Suppressor macrophage treated with lipopolysaccharide for 4 hours (primary cell): Measurements from ENCODE around the gene BNC2.

Source experiments
- DNase-seq: peaks from one replicate; pipeline ENCODE4 v3.0.0-alpha.2; 2020

The BNC2 gene

GRCh38 chr9:16434526-16434925 lies 435.9 kb downstream of the BNC2 start:
- no peak for DNase-seq

GRCh38 chr9:16433494-16433893 lies 437.0 kb downstream of the BNC2 start:
- no peak for DNase-seq

DNA sequence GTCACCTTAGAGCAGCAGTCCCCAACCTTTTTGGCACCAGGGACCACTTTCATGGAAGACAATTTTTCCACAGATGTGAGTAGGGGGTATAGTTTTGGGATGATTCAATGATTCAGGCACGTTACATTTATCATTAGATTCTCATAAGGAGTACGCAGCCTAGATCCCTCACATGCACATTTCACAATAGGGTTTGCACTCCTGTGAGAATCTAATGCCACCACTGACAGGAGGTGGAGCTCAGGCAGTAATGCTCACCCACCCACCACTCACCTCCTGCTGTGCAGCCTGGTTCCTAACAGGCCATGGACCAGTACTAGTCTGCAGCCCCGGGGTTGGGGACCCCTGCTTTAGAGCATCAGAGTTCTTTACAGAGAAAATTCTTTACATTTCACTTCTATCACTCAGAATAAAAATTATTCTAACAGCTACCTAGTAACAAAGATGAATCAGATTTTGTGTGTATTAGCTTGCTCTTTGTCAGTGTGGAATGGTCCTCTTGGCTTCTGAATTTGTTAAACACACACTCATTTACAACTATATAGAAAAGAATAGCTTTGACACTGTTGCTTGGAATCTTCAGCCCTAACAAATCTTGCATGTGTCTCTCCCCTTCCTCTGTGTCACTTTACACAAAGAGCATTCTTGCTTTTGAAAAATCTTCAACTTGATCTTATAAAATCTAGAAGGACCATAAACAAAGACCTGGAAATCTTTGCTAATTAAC lies 438.6 kb downstream of the BNC2 start:
- no peak for DNase-seq

- no peak for DNase-seq
Measured at GRCh38 chr9:16429671-16430070, 440.8 kb downstream of the BNC2 start.

- no peak for DNase-seq
Measured at GRCh38 chr9:16427873-16428427, 442.5 kb downstream of the BNC2 start.

GRCh38 chr9:16426716-16427115 lies 443.8 kb downstream of the BNC2 start:
- DNase-seq = no peak

GRCh38 chr9:16425562-16426231 lies 444.8 kb downstream of the BNC2 start:
- no peak for DNase-seq

- no peak for DNase-seq
Measured at GRCh38 chr9:16422114-16422513, 448.4 kb downstream of the BNC2 start.

DNA sequence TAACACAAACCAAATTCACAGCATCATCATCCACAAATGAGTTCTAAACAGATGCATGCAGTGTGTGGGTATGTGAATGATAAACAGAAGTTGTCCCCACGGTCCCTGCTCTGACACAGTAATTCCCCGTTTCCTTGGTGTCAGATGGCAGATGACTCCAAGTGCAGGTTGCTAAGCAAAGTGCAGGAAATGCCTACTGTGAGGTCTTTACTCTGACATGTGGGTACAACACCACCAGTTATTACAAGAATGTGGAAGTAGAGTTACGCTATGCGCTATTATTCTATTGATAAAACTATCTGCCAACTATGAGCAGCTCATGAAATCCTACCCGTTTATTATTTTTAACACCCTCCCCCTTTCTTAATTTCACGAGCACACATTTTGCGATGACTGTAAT lies 448.9 kb downstream of the BNC2 start:
- DNase-seq = no peak

GRCh38 chr9:16419124-16419523 lies 451.3 kb downstream of the BNC2 start:
- DNase-seq = no peak

- no peak for DNase-seq
Measured at GRCh38 chr9:16418721-16419120, 451.7 kb downstream of the BNC2 start.

DNA sequence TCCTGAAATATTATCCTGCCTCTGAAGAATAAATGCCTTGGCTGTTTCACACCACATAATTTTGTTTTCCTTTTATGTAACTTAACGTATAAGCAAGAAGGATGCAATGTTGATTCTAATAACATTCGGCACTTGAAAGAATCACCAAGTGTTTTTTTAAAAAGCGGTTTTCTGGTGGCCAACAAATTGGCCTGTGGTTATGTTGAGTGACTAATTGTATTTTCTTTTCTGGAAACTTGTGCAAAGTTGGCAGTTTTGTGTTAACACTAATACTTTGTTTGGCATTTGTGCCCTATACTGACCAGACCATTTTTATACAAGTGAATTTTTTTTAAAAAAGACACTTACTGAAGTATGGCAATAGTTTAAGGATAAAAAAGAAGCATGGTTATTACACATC lies 452.7 kb downstream of the BNC2 start:
- DNase-seq = no peak

DNA sequence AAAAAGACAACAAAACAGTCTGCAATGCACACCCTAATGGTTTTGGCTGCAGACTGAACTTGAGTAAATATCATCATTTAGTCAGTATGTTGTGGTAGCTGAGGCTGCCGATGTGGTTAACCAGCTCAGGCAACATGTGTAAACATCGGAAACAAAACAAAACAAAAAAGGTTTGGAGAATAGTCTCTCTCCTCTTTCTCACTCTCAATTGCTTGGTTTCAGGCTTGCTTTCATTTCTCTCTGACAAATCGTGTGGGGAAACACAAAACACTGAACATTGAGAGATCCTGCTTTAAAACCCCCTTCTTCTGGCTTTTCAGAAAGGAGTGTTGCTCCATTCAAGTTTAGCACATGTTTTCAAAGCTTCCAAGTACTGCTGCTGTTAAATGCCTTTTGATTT lies 453.3 kb downstream of the BNC2 start:
- DNase-seq = no peak

GRCh38 chr9:16414451-16414850 lies 456.0 kb downstream of the BNC2 start:
- DNase-seq = no peak

DNA sequence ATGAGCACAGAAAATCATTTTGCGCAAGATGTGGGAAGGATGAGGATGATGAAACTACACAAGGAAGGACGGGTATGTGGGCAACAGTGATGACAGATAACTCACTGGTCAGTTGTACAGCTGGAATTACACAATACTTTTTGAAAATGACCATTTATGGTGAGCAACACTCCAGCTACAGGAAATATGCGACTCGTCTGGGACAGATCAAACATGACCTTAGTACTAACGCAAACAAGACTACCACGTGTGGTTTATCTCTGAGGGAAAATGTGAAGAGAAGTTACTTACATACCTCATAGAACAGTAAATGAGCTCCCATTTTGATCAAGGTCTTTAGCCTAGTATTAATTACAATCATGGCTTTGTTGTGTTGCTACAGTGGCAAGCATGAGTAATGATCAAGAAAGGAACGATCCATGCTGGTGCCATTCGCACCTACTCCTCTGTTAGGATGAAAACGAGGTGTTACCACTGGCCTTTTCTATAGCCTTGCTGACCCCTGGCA lies 456.9 kb downstream of the BNC2 start:
- DNase-seq = peak; percentile 75

- DNase-seq = no peak
Measured at GRCh38 chr9:16412740-16413139, 457.7 kb downstream of the BNC2 start.

DNA sequence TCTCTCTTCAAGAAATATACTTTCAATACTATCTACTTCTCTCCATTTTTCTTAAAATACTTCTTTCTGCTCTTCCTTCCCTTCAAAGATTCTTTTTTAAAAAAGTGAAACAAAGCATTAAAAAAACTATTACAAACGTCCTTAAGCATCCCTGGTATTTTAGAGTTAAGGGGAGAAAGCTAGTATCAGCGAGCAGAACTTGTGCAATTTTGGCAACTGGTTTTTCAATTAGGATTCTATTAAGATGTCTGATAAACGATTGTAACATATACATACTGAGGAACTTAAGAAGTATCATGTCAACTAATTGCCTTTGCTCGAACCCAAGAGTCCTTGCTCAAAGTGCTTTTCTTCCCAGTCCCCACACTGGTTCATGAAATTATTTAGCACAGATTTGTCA lies 459.2 kb downstream of the BNC2 start:
- no peak for DNase-seq

DNA sequence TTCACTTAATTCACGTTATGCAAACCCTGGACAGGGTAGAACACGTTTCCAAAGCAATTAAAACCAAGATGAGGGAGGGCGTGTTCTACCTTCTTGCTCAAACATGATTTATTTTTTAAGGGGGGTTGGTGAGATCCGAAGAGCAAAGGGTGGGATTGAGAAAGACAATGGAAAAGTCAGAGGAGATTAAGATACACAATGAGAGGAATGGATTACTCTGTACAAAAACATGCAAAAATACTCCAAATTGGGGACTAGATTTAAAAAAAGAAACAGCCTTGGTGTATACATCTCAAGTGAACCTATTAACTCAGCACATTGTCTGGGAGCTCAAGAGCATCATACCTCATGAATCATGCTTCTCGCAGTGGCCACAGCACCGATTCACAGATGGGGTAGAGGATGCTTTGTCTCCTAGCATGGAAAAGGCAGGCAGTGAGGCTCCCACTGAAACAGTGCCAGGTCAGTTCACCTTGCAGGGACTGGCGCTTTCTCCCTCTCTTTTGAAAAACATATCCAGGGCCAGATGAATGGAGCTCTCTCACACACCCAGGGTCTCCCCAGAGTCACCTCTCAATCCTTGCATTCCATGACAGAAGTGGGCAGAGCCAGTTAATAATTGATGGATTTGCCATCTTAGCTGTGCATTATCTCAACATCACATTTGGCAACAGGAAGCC lies 459.7 kb downstream of the BNC2 start:
- DNase-seq = no peak

DNA sequence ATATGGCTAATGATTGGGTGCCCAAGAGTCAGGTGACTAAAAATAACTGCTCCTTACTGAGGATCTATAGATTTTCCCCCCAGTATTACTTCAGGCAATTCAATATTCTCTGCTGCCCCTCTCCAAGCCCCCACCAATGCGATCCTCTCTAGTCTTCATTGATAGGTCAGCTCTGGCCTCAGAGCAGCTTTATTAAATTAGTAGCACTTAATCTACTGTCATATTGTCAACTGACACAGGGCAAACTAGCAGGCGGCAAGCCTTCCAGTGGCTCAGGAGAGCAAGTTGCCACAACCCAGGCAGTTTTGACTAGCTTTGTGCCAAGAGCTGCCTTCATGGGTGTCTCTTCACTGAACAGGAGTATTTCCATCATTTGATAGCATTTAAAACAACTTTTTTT lies 462.9 kb downstream of the BNC2 start:
- no peak for DNase-seq

DNA sequence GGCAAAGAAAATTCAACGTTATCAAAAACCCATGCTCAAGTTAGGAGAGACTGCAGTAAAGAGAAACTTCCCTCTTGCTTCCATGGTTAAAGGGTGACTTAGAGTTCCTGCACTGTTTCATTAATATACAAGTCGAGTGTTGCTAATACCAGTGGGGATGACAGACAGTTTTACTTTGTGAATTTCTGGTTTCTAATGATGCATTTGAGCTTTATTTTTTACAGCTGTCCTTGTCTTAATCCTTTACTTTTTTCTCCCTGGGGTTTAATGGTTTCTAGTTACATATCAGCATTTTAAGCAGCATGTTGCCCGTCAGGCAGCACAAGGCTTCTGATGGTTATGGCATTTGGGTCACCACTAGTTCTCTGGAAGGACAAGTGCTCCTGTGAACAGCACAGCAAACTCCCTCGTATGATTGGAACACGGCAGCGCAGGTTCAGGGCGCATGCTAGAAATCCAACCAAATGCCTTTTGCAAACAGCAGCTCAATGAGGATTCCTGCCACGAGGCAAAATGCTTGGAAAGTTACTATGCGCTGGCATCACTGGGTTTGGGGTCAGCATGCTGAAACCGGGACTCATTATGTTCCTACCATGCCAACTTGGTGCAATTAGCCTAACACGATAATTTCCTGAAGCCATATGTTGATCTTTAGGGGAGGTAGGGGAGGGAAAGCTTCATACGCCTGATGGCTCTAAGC lies 463.8 kb downstream of the BNC2 start:
- no peak for DNase-seq

GRCh38 chr9:16405421-16405820 lies 465.0 kb downstream of the BNC2 start:
- no peak for DNase-seq

DNA sequence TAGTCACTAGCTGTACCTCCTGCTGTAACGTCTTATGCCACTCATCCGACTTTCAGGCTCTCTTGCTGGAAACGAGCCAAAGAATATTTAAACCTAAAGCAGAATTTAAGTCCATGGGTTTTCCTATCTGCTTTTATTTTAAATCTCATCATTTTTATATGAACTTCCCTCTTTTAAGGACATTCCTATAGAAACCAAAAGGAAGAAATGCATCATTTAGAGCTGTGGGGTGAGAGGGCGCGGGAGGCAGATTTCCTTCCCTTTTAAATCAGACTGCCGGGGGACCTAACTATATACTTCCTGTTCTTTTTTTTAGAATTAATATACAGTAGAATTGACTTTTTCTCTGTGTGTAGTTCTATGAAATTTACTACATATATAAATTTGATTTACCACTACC lies 468.8 kb downstream of the BNC2 start:
- DNase-seq = peak; percentile 74

DNA sequence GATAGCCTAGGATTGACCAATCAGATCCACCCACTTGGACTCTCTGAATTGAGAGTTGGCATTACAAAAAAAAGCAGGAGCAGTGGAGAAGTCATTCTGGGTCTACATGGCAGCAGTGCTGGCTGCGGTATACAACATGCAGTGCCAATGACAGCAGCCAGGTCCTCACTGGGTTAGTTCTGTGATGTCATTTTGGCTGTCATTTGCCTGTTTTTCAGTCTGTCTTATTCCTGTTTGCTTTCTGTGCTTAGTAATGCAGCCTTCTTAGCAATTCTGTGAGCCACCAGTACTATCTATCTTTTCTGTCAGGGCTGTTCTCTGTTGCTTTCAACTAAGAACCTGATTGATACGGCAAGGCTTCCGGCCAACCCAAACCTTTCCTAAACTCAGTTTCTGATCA lies 471.8 kb downstream of the BNC2 start:
- DNase-seq = no peak
